Lower leg skin (tissue), 3 donors: Measurements from ENCODE around the gene CD99.

Experiments
- POLR2A ChIP-seq, 2 donors: fragments of 450-650 bp; IDR thresholded peaks; one replicate each; pipeline ENCODE4 v1.6.1; 2016 to 2017; ENCODE audit warnings: antibody characterized with exemption in 2 of 2, mild to moderate bottlenecking in 1 of 2, moderate library complexity in 1 of 2
- TF ChIP-seq, protein P1 (sequence below), 3 donors: fragments of 450-650 bp; IDR thresholded peaks; one replicate each; pipeline ENCODE4 v1.5.1; 2016; ENCODE audit warnings: antibody characterized with exemption in 3 of 3, mild to moderate bottlenecking in 3 of 3, moderate library complexity in 2 of 3

DNA sequence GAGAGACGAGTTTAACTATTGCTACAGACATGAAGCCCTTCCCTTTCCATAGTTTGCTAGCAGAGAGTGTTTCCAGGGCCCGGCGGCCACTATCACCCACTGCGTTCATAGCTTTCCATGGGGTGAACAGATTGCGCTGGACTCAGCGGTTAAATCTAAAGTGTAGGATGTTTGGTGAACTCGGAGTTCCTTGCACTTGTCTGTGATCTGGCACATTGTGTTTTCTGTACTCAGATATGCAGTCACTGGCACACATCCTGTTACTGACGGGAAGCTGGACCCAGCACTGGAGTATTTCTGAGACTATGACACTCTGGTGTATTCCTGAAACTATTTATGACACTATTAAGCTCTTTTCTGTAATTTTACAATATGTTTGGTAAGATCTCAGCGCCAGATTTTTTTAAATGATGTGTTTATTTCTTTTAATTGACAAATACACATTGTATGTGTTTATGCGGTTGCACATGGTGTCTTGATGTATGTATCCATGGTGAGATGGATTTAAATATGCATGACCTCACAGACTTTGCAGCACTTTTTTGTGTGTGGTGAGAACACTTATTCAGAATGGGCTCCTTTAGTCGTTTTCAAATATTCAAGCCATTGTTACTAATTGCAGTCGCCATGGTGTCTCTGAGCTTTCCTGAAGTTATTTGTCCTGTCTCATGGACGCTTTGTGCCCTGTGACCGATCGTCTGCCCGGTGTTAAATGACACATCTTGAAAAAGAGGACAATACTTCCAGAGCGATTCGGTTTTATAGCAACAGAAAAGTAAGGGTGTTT, 14.1 kb downstream of the CD99 start:
- TF ChIP-seq, protein P1, sequence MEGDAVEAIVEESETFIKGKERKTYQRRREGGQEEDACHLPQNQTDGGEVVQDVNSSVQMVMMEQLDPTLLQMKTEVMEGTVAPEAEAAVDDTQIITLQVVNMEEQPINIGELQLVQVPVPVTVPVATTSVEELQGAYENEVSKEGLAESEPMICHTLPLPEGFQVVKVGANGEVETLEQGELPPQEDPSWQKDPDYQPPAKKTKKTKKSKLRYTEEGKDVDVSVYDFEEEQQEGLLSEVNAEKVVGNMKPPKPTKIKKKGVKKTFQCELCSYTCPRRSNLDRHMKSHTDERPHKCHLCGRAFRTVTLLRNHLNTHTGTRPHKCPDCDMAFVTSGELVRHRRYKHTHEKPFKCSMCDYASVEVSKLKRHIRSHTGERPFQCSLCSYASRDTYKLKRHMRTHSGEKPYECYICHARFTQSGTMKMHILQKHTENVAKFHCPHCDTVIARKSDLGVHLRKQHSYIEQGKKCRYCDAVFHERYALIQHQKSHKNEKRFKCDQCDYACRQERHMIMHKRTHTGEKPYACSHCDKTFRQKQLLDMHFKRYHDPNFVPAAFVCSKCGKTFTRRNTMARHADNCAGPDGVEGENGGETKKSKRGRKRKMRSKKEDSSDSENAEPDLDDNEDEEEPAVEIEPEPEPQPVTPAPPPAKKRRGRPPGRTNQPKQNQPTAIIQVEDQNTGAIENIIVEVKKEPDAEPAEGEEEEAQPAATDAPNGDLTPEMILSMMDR (IDR thresholded peaks at IDR 0.05) = no peak
- TF ChIP-seq POLR2A (IDR thresholded peaks at IDR 0.05) = no peak
